ENCODE data around the gene PCYT2.

Gene PCYT2

GRCh38 chr17:81858967-81859905 lies 52.0 kb downstream of the PCYT2 start:
- Histone ChIP-seq H3K27me3 (no peaks in the 10 kb centered on the region), H3K27ac (peak overlapping the region; percentile 96), H3K9me3 (no peaks in the 10 kb centered on the region), H3K4me3 (ENCODE audit: low read depth in 1 of 2, low read length in 1 of 2) (peak overlapping the region; percentile 81 to 95), H3K36me3 (peaks cover 27% of the 10 kb centered on the region), H3K4me1 (ENCODE audit: control insufficient read depth in 1 of 2, insufficient read depth in 1 of 2, low read depth in 1 of 2, low read length in 1 of 2) (peaks cover 59 to 64% of the 10 kb centered on the region in 2 experiments)
- no peak for TF ChIP-seq CTCF (IDR thresholded peaks at IDR 0.05)

GRCh38 chr17:81858170-81858966 lies 52.8 kb downstream of the PCYT2 start:
- TF ChIP-seq CTCF (IDR thresholded peaks at IDR 0.05), result no peak
- no peaks in the 10 kb centered on the region for H3K27me3 ChIP-seq
- H3K27ac ChIP-seq, result peak overlapping the region; percentile 96
- peaks cover 36% of the 10 kb centered on the region for H3K36me3 ChIP-seq
- H3K4me3 ChIP-seq (ENCODE audit: low read depth in 1 of 2, low read length in 1 of 2), result peak overlapping the region; percentile 81 to 95
- peaks cover 50 to 56% of the 10 kb centered on the region in 2 experiments for H3K4me1 ChIP-seq (ENCODE audit: control insufficient read depth in 1 of 2, insufficient read depth in 1 of 2, low read depth in 1 of 2, low read length in 1 of 2)
- no peaks in the 10 kb centered on the region for H3K9me3 ChIP-seq

- H3K4me3 ChIP-seq (ENCODE audit: low read depth in 1 of 2, low read length in 1 of 2), result no peak overlapping the region
- peaks cover 28 to 31% of the 10 kb centered on the region in 2 experiments for H3K4me1 ChIP-seq (ENCODE audit: control insufficient read depth in 1 of 2, insufficient read depth in 1 of 2, low read depth in 1 of 2, low read length in 1 of 2)
- H3K27me3 ChIP-seq, result no peaks in the 10 kb centered on the region
- peaks cover 64% of the 10 kb centered on the region for H3K36me3 ChIP-seq
- H3K27ac ChIP-seq, result no peak overlapping the region
- no peak for TF ChIP-seq CTCF (IDR thresholded peaks at IDR 0.05)
- H3K9me3 ChIP-seq, result no peaks in the 10 kb centered on the region
Observed at GRCh38 chr17:81854974-81855774, 56.0 kb downstream of the PCYT2 start.

GRCh38 chr17:81852237-81852636 lies 59.0 kb downstream of the PCYT2 start:
- TF ChIP-seq CTCF (IDR thresholded peaks at IDR 0.05), result no peak
- Histone ChIP-seq H3K9me3 (no peaks in the 10 kb centered on the region), H3K4me3 (ENCODE audit: low read depth in 1 of 2, low read length in 1 of 2) (no peak overlapping the region), H3K27me3 (no peaks in the 10 kb centered on the region), H3K36me3 (peaks cover 72% of the 10 kb centered on the region), H3K27ac (no peak overlapping the region), H3K4me1 (ENCODE audit: control insufficient read depth in 1 of 2, insufficient read depth in 1 of 2, low read depth in 1 of 2, low read length in 1 of 2) (peaks cover 1 to 3% of the 10 kb centered on the region in 2 experiments)

GRCh38 chr17:81851423-81851822 lies 59.8 kb downstream of the PCYT2 start:
- H3K4me3 ChIP-seq (ENCODE audit: low read depth in 1 of 2, low read length in 1 of 2), result no peak overlapping the region
- H3K27ac ChIP-seq, result no peak overlapping the region
- no peaks in the 10 kb centered on the region for H3K9me3 ChIP-seq
- no peak for TF ChIP-seq CTCF (IDR thresholded peaks at IDR 0.05)
- no peaks in the 10 kb centered on the region for H3K27me3 ChIP-seq
- H3K4me1 ChIP-seq (ENCODE audit: control insufficient read depth in 1 of 2, insufficient read depth in 1 of 2, low read depth in 1 of 2, low read length in 1 of 2), result no peaks in the 10 kb centered on the region
- H3K36me3 ChIP-seq, result peaks cover 77% of the 10 kb centered on the region
